Germinal center (tissue), 1 donor: ENCODE data around the gene ZNF337.

ENCODE experiments used
- DNase-seq: peaks from one replicate; pipeline ENCODE4 v3.0.0; 2012; ENCODE audit warnings: mixed read lengths, low spot score

The ZNF337 gene

GRCh38 chr20:25626779-25627178, 69.9 kb downstream of the ZNF337 start:
- DNase-seq: no peak

- DNase-seq: no peak
Observed at GRCh38 chr20:25624500-25624939, 72.1 kb downstream of the ZNF337 start.
